Measurements from ENCODE around the gene OR11H6.
"Not testable (repeated sequence)": the region's sequence is repeated elsewhere in the genome, so short reads cannot be mapped to it uniquely, and the experiment has no call there.

OR11H6 gene, protein sequence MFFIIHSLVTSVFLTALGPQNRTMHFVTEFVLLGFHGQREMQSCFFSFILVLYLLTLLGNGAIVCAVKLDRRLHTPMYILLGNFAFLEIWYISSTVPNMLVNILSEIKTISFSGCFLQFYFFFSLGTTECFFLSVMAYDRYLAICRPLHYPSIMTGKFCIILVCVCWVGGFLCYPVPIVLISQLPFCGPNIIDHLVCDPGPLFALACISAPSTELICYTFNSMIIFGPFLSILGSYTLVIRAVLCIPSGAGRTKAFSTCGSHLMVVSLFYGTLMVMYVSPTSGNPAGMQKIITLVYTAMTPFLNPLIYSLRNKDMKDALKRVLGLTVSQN

DNA sequence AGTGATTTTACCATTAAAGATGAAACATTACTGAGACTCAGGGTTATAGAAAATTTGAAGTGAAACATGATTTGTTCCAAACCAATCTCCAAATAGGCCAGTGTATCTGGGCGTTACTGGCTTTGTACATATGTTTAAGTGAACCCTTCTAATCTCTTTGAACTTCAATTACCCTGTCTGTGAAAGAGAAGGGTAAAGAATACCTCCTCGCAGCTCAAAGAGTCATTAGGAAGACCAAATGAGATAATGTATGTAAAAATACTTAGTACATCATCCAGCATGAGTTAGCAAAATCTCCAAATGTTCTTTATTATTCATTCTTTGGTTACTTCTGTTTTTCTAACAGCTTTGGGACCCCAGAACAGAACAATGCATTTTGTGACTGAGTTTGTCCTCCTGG lies at the start of gene OR11H6:
Gene OR11H6 (plus strand): TSS at position 301 of the 400 bp plus-strand sequence. CDS start 0 bp downstream, at position 301.
- in situ Hi-C loops (cut with MboI; ENCODE audit: low sequenced_read_pairs), result no loop called here

DNA sequence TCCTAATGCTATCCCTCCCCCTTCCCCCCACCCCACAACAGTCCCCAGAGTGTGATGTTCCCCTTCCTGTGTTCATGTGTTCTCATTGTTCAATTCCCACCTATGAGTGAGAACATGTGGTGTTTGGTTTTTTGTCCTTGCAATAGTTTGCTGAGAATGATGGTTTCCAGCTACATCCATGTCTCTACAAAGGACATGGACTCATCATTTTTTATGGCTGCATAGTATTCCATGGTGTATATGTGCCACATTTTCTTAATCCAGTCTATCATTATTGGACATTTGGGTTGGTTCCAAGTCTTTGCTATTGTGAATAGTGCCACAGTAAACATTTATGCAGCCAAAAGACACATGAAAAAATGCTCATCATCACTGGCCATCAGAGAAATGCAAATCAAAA lies 49.3 kb upstream of the OR11H6 start:
- in situ Hi-C loops (cut with MboI; ENCODE audit: low sequenced_read_pairs), result not testable (repeated sequence)

DNA sequence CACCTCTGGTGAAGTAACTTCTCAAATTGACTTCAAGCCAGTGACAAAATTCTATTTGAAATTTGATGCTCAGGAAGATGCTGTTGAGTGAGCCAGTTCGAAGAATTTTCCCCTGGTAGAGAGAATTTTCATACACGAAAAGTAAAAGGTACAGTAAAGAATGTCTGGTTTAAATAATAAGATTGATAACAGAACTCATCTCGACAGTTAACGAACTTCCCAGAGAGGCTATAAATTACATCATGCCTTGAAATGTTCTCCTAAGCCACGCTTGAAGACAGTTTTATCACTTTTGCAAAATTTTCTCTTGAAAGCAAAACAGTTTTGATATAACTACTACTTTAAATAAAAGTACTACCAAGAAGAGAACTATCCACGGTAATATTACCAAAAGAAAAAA lies 47.2 kb upstream of the OR11H6 start:
- in situ Hi-C loops (cut with MboI; ENCODE audit: low sequenced_read_pairs), result no loop called here

- in situ Hi-C loops (cut with MboI; ENCODE audit: low sequenced_read_pairs), result no loop called here
Observed at GRCh38 chr14:20177433-20177974, 46.0 kb upstream of the OR11H6 start.

- in situ Hi-C loops (cut with MboI; ENCODE audit: low sequenced_read_pairs), result no loop called here
Observed at GRCh38 chr14:20179218-20179617, 44.3 kb upstream of the OR11H6 start.

DNA sequence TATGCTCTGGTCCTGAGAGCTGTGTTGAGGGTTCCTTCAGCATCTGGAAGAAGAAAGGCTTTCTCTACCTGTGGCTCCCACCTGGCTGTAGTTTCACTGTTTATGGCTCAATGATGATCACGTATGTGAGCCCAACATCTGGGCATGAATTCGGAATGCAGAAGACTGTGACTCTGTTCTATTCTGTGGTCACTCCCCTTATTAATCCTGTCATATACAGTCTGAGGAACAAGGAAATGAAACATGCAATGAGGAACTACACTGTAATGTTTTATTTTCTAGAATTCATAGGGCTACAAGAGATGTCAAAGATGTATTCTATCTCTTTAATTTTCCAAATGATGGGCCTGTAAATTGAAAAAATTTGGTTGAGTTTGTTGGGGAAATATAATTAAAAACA lies 43.6 kb upstream of the OR11H6 start:
- in situ Hi-C loops (cut with MboI; ENCODE audit: low sequenced_read_pairs), result no loop called here

GRCh38 chr14:20180486-20180885 lies 43.0 kb upstream of the OR11H6 start:
- in situ Hi-C loops (cut with MboI; ENCODE audit: low sequenced_read_pairs), result no loop called here

DNA sequence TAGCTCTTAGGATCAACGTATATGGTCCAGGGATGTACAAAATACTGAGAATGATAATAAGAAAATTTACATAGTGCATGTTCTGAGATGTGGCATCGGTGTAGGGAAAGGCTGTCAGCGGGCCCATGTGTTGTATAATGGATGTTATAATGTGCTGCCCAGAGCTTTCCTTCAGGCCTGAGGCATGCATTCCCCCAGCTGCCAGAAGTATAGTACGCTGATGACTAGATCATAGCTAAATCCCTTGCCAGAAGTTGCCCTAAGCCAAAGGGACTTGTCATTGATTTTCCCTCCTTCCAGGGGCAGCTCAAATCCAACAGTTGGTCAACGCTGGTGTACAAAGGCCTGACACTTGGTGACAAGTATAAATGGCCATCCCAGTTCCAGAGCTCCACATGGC lies 39.3 kb upstream of the OR11H6 start:
- in situ Hi-C loops (cut with MboI; ENCODE audit: low sequenced_read_pairs), result no loop called here

DNA sequence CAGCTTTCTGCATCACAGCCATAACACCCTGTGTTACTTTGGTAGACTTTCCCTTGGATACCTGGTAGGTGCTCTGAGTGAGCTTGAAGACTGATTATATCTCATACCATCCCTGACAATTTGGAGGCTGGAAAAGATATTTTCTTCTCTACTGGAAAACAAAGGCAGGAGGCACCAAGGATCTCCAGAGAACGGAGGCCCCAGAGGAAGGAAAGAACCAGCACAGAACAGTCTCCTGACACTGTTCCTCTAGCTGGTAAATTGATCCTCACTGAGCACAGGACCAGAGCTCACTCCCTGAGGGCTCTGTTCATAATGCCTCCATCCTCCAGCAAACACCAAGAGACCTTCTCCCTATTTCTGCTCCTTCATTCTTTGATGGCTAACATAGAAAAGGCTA lies 32.9 kb upstream of the OR11H6 start, which contains the start of gene OR11G2:
Gene OR11G2 (plus strand): TSS at position 301 of the 400 bp plus-strand sequence. CDS start 6,542 bp downstream, outside the sequence.
- in situ Hi-C loops (cut with MboI; ENCODE audit: low sequenced_read_pairs), result no loop called here

DNA sequence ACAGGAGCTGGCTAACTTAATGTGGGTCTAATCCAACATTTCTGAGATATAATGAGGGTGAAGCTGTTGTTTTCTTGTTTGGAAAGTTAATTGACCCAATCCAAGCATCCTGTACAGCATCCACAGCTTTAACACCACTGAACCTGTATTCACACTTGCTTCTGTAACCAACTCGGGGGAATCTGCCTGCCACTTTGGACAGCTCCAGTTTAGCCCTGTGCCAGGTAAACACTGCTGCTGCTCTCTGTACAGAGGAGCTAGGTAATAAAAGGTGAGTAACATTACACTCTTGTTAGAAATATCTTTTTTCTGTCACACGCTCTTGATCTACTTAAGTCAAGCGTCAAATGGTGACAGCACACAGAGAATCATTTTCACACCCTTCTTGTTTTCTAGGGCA lies 32.1 kb upstream of the OR11H6 start:
- in situ Hi-C loops (cut with MboI; ENCODE audit: low sequenced_read_pairs), result no loop called here

GRCh38 chr14:20194101-20194500 lies 29.4 kb upstream of the OR11H6 start:
- in situ Hi-C loops (cut with MboI; ENCODE audit: low sequenced_read_pairs), result no loop called here

DNA sequence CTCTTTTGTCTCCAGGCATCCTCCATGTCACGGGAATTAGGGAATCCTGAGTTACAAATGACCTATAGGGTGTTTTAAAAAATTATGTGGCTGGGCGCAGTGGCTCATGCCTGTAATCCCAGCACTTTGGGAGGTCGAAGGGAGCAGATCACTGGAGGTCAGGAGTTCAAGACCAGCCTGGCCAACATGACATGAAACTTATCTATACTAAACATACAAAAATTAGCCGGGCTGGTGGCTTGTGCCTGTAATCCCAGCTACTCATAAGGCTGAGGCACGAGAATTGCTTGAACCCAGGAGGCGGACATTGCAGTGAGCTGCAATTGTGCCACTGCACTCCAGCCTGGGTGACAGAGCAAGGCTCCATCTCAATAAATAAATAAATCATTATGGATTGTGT lies 28.3 kb upstream of the OR11H6 start:
- in situ Hi-C loops (cut with MboI; ENCODE audit: low sequenced_read_pairs), result not testable (repeated sequence)

GRCh38 chr14:20195911-20196310 lies 27.6 kb upstream of the OR11H6 start:
- in situ Hi-C loops (cut with MboI; ENCODE audit: low sequenced_read_pairs), result no loop called here

DNA sequence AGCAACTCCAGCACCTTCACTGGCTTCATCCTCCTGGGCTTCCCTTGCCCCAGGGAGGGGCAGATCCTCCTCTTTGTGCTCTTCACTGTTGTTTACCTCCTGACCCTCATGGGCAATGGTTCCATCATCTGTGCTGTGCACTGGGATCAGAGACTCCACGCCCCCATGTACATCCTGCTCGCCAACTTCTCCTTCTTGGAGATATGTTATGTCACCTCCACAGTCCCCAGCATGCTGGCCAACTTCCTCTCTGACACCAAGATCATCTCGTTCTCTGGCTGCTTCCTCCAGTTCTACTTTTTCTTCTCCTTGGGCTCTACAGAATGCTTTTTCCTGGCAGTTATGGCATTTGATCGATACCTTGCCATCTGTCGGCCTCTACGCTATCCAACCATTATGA lies 26.1 kb upstream of the OR11H6 start:
- in situ Hi-C loops (cut with MboI; ENCODE audit: low sequenced_read_pairs), result no loop called here

GRCh38 chr14:20198991-20199390 lies 24.5 kb upstream of the OR11H6 start:
- in situ Hi-C loops (cut with MboI; ENCODE audit: low sequenced_read_pairs), result no loop called here

GRCh38 chr14:20204721-20205120 lies 18.8 kb upstream of the OR11H6 start:
- in situ Hi-C loops (cut with MboI; ENCODE audit: low sequenced_read_pairs), result no loop called here

DNA sequence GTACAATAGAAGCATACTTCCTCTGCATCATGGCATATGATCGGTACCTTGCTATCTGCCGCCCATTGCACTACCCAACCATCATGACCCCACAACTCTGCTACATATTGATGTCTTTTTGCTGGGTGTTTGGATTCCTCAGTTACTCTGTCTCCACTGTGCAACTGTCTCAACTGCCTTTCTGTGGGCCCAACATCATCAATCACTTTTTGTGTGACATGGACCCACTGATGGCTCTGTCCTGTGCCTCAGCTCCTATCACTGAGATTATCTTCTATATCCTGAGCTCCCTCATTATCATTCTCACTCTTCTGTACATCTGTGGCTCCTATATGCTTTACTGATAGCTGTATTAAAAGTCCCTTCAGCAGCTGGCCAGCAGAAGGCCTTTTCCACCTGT lies 13.9 kb upstream of the OR11H6 start:
- in situ Hi-C loops (cut with MboI; ENCODE audit: low sequenced_read_pairs), result no loop called here

DNA sequence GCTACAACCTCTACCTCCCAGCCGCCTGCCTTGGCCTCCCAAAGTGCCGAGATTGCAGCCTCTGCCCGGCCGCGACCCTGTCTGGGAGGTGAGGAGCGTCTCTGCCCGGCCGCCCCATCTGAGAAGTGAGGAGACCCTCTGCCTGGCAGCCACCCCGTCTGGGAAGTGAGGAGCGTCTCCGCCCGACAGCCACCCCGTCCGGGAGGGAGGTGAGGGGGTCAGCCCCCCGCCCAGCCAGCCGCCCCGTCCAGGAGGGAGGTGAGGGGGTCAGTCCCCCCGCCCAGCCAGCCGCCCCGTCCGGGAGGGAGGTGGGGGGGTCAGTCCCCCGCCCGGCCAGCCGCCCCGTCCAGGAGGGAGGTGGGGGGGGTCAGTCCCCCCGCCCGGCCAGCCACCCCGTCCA lies 11.1 kb upstream of the OR11H6 start:
- in situ Hi-C loops (cut with MboI; ENCODE audit: low sequenced_read_pairs), result not testable (repeated sequence)

- in situ Hi-C loops (cut with MboI; ENCODE audit: low sequenced_read_pairs), result no loop called here
Observed at GRCh38 chr14:20215196-20215595, 8.3 kb upstream of the OR11H6 start.

GRCh38 chr14:20219033-20219432 lies 4.5 kb upstream of the OR11H6 start:
- in situ Hi-C loops (cut with MboI; ENCODE audit: low sequenced_read_pairs), result no loop called here

DNA sequence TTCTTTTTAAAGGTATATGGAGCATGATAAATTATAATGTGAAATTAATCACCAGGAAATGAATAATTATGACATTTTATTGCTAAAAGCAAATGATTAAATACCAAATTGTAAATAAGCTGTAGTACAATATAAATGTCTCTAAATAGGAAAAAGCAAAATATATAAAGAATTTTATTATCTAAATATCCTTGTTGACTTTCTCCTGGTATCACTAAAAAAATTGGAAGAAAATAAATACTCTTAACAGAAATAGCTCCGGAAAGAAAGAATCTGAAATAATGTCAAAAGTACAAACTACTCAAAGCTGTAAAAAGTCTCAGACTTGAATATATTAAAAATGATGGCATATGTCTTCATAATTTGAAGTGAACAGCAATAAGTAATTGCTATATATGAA lies 5.2 kb downstream of the OR11H6 start, which contains the start of gene OR11H7:
Gene OR11H7 (plus strand): TSS at position 301 of the 400 bp plus-strand sequence.
- in situ Hi-C loops (cut with MboI; ENCODE audit: low sequenced_read_pairs), result no loop called here

DNA sequence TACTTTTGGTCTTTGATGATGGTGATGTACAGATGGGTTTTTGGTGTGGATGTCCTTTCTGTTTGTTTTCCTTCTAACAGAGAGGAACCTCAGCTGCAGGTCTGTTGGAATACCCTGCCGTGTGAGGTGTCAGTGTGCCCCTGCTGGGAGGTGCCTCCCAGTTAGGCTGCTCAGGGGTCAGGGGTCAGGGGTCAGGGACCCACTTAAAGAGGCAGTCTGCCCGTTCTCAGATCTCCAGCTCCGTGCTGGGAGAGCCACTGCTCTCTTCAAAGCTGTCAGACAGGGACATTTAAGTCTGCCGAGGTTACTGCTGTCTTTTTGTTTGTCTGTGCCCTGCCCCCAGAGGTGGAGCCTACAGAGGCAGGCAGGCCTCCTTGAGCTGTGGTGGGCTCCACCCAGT lies 11.9 kb downstream of the OR11H6 start:
- in situ Hi-C loops (cut with MboI; ENCODE audit: low sequenced_read_pairs), result not testable (repeated sequence)
